Activated T-helper 1 cell treated with Interleukin-2 at 50 U/mL for 16 hours (primary cell): Measurements from ENCODE around the gene PCDHB8.
"Not testable (repeated sequence)": the region's sequence is repeated elsewhere in the genome, so short reads cannot be mapped to it uniquely, and the experiment has no call there.

Experiments
- DNase-seq: peaks from one replicate; pipeline ENCODE4 v3.0.0-alpha.2; 2020; ENCODE audit warnings: low read depth

The PCDHB8 gene

DNA sequence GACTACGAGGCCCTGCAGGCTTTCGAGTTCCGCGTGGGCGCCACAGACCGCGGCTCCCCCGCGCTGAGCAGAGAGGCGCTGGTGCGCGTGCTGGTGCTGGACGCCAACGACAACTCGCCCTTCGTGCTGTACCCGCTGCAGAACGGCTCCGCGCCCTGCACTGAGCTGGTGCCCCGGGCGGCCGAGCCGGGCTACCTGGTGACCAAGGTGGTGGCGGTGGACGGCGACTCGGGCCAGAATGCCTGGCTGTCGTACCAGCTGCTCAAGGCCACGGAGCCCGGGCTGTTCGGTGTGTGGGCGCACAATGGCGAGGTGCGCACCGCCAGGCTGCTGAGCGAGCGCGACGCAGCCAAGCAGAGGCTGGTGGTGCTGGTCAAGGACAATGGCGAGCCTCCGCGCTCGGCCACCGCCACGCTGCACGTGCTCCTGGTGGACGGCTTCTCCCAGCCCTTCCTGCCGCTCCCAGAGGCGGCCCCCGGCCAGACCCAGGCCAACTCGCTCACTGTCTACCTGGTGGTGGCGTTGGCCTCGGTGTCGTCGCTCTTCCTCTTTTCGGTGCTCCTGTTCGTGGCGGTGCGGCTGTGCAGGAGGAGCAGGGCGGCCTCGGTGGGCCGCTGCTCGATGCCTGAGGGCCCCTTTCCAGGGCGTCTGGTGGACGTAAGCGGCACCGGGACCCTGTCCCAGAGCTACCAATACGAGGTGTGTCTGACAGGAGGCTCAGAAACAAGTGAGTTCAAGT is 6.7 kb downstream of the PCDHB8 start:
- not testable (repeated sequence) for DNase-seq

DNA sequence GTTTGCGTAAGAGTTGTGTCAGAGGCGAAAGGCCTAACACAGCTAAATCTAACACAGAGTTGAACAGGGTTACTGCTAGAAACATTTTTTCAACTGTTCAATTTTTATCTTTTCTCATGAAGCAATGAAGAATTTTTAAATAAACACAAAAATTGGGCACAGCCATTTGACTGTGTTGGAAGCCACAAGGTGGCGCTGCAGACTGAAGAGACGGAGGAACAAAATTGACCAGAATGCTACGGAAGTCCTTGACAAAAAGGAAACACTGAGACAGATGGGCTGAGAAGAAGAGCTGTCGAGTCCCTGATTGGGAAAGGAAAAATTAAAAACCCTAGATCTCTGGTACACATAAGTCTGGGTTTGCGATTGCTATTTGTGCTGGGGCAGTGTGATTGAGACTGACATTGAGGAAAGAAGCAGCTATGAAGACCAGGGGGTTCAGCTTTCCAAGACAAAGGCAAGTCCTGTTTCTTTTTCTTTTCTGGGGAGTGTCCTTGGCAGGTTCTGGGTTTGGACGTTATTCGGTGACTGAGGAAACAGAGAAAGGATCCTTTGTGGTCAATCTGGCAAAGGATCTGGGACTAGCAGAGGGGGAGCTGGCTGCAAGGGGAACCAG is 9.4 kb downstream of the PCDHB8 start, which contains the start of gene PCDHB9:
PCDHB9 (plus strand) TSS at position 265 of the 616 bp plus-strand sequence; CDS start at position 423, 158 bp downstream.
- no peak for DNase-seq

DNA sequence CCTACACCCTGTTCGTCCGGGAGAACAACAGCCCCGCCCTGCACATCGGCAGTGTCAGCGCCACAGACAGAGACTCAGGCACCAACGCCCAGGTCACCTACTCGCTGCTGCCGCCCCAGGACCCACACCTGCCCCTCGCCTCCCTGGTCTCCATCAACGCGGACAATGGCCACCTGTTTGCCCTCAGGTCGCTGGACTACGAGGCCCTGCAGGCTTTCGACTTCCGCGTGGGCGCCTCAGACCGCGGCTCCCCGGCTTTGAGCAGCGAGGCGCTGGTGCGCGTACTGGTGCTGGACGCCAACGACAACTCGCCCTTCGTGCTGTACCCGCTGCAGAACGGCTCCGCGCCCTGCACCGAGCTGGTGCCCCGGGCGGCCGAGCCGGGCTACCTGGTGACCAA is 11.1 kb downstream of the PCDHB8 start:
- DNase-seq = not testable (repeated sequence)

GRCh38 chr5:141189131-141189530 is 11.5 kb downstream of the PCDHB8 start:
- DNase-seq = not testable (repeated sequence)

DNA sequence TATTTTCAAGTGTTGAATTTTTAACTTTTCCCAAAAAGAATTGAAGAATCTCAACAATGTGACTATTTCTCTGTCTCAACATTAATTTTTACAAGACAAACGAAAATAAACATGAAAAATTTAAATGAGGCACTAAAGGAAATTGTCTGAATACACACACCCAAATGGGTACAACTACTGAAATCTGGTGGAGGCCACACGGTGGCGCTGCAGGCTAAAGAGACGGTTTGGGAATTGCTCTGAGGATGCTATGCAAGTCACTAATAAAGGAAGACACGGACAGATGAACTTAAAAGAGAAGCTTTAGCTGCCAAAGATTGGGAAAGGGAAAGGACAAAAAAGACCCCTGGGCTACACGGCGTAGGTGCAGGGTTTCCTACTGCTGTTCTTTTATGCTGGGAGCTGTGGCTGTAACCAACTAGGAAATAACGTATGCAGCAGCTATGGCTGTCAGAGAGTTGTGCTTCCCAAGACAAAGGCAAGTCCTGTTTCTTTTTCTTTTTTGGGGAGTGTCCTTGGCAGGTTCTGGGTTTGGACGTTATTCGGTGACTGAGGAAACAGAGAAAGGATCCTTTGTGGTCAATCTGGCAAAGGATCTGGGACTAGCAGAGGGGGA is 14.6 kb downstream of the PCDHB8 start, which contains the start of gene PCDHB10:
PCDHB10 (plus strand) TSS at position 244 of the 616 bp plus-strand sequence; CDS start at position 444, 200 bp downstream.
- no peak for DNase-seq

DNA sequence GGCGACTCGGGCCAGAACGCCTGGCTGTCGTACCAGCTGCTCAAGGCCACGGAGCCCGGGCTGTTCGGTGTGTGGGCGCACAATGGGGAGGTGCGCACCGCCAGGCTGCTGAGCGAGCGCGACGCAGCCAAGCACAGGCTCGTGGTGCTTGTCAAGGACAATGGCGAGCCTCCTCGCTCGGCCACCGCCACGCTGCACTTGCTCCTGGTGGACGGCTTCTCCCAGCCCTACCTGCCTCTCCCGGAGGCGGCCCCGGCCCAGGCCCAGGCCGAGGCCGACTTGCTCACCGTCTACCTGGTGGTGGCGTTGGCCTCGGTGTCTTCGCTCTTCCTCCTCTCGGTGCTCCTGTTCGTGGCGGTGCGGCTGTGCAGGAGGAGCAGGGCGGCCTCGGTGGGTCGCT is 16.7 kb downstream of the PCDHB8 start:
- not testable (repeated sequence) for DNase-seq

- DNase-seq = no peak
These were observed 18.8 kb downstream of the PCDHB8 start for GRCh38 chr5:141196363-141196762.

DNA sequence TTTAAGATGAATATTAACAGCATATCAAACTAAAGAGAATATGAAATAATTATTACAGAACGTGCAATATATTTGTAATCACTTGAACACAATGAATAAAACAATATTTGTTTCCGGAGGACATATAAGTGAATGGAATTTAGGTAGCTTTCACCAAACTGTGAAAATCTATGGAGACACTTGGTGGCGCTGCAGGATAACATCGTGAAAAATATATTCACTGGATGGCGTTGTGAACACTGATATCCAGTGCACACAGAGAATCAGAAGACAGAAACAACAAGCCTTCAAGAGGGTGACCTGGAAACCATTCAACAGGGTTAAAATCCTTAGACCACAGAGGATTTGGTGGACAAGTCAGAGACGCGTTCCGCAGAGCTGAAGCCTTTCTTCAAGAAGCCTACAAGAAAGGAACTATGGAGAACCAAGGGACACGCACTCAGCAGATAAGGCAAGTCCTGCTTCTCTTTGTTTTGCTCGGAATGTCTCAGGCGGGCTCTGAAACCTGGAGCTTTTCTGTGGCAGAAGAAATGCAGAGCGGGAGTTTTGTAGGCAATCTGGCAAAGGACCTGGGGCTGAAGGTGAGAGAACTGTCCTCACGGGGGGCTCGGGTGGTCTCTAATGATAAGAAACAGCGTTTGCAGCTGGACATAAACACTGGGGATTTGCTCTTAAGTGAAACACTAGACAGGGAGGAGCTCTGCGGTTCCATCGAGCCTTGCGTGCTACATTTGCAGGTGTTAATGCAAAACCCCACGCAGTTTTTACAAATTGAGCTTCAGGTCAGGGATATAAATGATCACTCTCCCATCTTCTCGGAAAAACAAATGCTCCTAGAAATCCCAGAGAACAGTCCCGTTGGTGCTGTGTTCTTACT is 22.0 kb downstream of the PCDHB8 start, which contains the start of gene PCDHB11:
PCDHB11 (plus strand) TSS at position 269 of the 877 bp plus-strand sequence; CDS start at position 417, 148 bp downstream.
- DNase-seq = no peak

GRCh38 chr5:141201126-141201525 is 23.5 kb downstream of the PCDHB8 start:
- not testable (repeated sequence) for DNase-seq

- DNase-seq = not testable (repeated sequence)
These were observed 24.1 kb downstream of the PCDHB8 start for GRCh38 chr5:141201646-141202045.

GRCh38 chr5:141208478-141208877 is 30.9 kb downstream of the PCDHB8 start, which contains the start of gene PCDHB12:
PCDHB12 (plus strand) TSS chr5:141208719; CDS start chr5:141208908, 189 bp downstream.
- no peak for DNase-seq

DNA sequence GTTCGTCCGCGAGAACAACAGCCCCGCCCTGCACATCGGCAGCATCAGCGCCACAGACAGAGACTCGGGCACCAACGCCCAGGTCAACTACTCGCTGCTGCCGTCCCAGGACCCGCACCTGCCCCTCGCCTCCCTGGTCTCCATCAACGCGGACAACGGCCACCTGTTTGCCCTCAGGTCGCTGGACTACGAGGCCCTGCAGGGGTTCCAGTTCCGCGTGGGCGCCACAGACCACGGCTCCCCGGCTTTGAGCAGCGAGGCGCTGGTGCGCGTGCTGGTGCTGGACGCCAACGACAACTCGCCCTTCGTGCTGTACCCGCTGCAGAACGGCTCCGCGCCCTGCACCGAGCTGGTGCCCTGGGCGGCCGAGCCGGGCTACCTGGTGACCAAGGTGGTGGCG is 32.7 kb downstream of the PCDHB8 start:
- not testable (repeated sequence) for DNase-seq

GRCh38 chr5:141210849-141211248 is 33.3 kb downstream of the PCDHB8 start:
- not testable (repeated sequence) for DNase-seq

- not testable (repeated sequence) for DNase-seq
These were observed 36.2 kb downstream of the PCDHB8 start, which contains the start of gene PCDHB13 for GRCh38 chr5:141213656-141214339. PCDHB13 (plus strand) TSS chr5:141213919; CDS start chr5:141214124, 205 bp downstream.

DNA sequence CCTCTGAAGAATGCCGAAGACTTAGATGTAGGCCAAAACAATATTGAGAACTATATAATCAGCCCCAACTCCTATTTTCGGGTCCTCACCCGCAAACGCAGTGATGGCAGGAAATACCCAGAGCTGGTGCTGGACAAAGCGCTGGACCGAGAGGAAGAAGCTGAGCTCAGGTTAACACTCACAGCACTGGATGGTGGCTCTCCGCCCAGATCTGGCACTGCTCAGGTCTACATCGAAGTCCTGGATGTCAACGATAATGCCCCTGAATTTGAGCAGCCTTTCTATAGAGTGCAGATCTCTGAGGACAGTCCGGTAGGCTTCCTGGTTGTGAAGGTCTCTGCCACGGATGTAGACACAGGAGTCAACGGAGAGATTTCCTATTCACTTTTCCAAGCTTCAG is 37.0 kb downstream of the PCDHB8 start:
- not testable (repeated sequence) for DNase-seq

- not testable (repeated sequence) for DNase-seq
These were observed 37.9 kb downstream of the PCDHB8 start for GRCh38 chr5:141215504-141215903.

DNA sequence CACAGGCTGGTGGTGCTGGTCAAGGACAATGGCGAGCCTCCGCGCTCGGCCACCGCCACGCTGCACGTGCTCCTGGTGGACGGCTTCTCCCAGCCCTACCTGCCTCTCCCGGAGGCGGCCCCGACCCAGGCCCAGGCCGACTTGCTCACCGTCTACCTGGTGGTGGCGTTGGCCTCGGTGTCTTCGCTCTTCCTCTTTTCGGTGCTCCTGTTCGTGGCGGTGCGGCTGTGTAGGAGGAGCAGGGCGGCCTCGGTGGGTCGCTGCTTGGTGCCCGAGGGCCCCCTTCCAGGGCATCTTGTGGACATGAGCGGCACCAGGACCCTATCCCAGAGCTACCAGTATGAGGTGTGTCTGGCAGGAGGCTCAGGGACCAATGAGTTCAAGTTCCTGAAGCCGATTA is 38.4 kb downstream of the PCDHB8 start:
- not testable (repeated sequence) for DNase-seq

DNA sequence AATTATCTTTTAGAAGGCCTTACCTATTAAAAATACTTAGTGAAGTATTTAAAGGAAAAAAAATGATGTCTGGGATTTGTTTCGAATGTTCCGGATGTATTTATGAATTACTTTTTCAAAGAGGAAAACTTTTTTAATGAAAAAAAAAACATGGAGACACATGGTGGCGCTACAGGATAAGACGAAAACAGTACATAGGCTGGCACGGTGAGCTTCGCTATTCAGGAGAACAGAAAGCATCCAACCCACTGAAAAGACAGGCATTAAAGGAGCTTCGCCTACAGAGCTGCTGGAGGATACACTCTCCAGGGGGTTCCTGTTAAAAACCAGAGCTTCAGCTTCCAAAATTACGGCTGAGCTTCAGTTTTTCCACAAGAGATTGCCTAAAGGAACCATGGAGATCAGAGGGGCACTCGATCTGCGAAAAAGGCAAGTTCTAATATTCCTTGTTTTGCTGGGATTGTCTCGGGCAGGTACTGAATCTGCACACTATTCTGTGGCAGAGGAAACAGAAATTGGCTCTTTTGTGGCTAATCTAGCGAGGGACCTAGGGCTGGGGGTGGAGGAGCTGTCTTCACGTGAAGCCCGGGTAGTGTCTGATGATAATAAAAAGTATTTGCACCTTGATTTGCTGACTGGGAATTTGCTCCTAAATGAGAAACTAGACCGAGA is 45.7 kb downstream of the PCDHB8 start, which contains the start of gene PCDHB14:
PCDHB14 (plus strand) TSS at position 232 of the 672 bp plus-strand sequence; CDS start at position 395, 163 bp downstream.
- DNase-seq = no peak

DNA sequence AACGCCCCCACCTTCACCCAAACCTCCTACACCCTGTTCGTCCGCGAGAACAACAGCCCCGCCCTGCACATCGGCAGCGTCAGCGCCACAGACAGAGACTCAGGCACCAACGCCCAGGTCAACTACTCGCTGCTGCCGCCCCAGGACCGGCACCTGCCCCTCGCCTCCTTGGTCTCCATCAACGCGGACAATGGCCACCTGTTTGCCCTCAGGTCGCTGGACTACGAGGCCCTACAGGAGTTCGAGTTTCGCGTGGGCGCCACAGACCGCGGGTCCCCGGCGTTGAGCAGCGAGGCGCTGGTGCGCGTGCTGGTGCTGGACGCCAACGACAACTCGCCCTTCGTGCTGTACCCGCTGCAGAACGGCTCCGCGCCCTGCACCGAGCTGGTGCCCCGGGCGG is 47.3 kb downstream of the PCDHB8 start:
- not testable (repeated sequence) for DNase-seq

DNA sequence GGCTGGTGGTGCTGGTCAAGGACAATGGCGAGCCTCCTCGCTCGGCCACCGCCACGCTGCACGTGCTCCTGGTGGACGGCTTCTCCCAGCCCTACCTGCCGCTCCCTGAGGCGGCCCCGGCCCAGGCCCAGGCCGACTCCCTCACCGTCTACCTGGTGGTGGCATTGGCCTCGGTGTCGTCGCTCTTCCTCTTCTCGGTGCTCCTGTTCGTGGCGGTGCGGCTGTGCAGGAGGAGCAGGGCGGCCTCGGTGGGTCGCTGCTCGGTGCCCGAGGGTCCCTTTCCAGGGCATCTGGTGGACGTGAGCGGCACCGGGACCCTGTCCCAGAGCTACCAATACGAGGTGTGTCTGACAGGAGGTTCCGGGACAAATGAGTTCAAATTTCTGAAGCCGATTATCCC is 47.8 kb downstream of the PCDHB8 start:
- not testable (repeated sequence) for DNase-seq
